HepG2 (cell line): ENCODE results near the gene PCBP2. TPM values are rescaled to one million over a fixed set of nuclear protein-coding genes. Genes with fewer than 3 reads are reported as not detected.
A peak's percentile ranks its signal among the peaks of the same experiment; 100 is the strongest.
"Not testable (repeated sequence)": the region's sequence is repeated elsewhere in the genome, so short reads cannot be mapped to it uniquely, and the experiment has no call there.

Experiments used
- ATAC-seq: fragments of 200-7000 bp; cut with Tn5 transposase; 3 replicates; pipeline ENCODE4 v1.9.1; 2020; ENCODE audit warnings: mild to moderate bottlenecking, moderate library complexity
- BruUV-seq: library from RNA; stranded (reverse); fragments of 400-500 nt; replicated peaks from 2 replicates; lab custom pipeline; 2021; lab: Mats Ljungman, UMichigan
- CTCF ChIA-PET: fragments of 300-600 bp; formaldehyde crosslinking; extraction: SDS; loops from one replicate; lab custom pipeline; 2021; ENCODE audit warnings: low total read pairs, inconsistent platforms, low intra/inter-chr PET ratio; lab: Yijun Ruan, JAX
- POLR2A ChIA-PET: fragments of 350-600 bp; sonication (Branson Sonifier 250); formaldehyde crosslinking; loops from one replicate; lab custom pipeline; 2020; ENCODE audit warnings: antibody characterized with exemption, inconsistent platforms; lab: Yijun Ruan, JAX
- DNase-seq: peaks from one replicate; pipeline ENCODE4 v3.0.0-alpha.2; 2015; ENCODE audit warnings: low spot score
- FAIRE-seq: peaks from 3 replicates; lab custom pipeline; 2011; peaks lifted over from hg19 to GRCh38; lab: Jason Lieb, UNC
- H2AFZ ChIP-seq: one replicate; pipeline ENCODE4 v1.6.1; 2011; ENCODE audit warnings: low read length, inconsistent platforms
- H3K27ac ChIP-seq: fragments of 300-600 bp; 3 replicates; pipeline ENCODE4 v1.8.0; 2011; ENCODE audit warnings: mixed run types, mild to moderate bottlenecking, mixed read lengths, low read length, inconsistent platforms; ENCODE audit not compliant: insufficient read depth; ENCODE audit errors: extremely low read length
- H3K27me3 ChIP-seq, 2 experiments: fragments of 200-600 bp in 1 of 2; 2 replicates in 1 of 2; 3 replicates in 1 of 2; pipeline versions ENCODE4 v1.6.0 to v1.8.0; 2011; ENCODE audit warnings: low read length in 2 of 2, mild to moderate bottlenecking in 2 of 2, moderate library complexity in 2 of 2, inconsistent platforms in 1 of 2; ENCODE audit not compliant: insufficient read depth in 2 of 2, control insufficient read depth in 1 of 2
- H3K36me3 ChIP-seq, 2 experiments: fragments of 200-600 bp in 1 of 2; replicated peaks in 1 of 2; 2 replicates in 1 of 2; 3 replicates in 1 of 2; pipeline versions ENCODE4 v1.5.1 to v1.8.0; 2011; ENCODE audit warnings: low read length in 2 of 2, inconsistent platforms in 1 of 2; ENCODE audit not compliant: insufficient read depth in 2 of 2, control insufficient read depth in 1 of 2
- H3K4me1 ChIP-seq: 2 replicates; pipeline ENCODE4 v1.5.1; 2012; ENCODE audit warnings: low read length, inconsistent platforms; ENCODE audit not compliant: insufficient read depth
- H3K4me2 ChIP-seq: 2 replicates; pipeline ENCODE4 v1.6.0; 2011; ENCODE audit warnings: low read depth, low read length, inconsistent platforms
- H3K4me3 ChIP-seq, 3 experiments: fragments of 200-600 bp in 1 of 3; sonication (generic), shearing (Covaris generic) in 1 of 3; replicated peaks in 1 of 3; 2 replicates each; pipeline ENCODE4 v1.5.1; 2011 to 2016; ENCODE audit warnings: low read length in 3 of 3, inconsistent platforms in 2 of 3, low read depth in 2 of 3, mild to moderate bottlenecking in 2 of 3, control low read depth in 1 of 3, mixed read lengths in 1 of 3; ENCODE audit not compliant: insufficient read depth in 1 of 3
- H3K79me2 ChIP-seq: one replicate; pipeline ENCODE4 v1.6.1; 2011; ENCODE audit warnings: low read length, inconsistent platforms; ENCODE audit not compliant: insufficient read depth
- H3K9ac ChIP-seq: 2 replicates; pipeline ENCODE4 v1.6.0; 2011; ENCODE audit warnings: mild to moderate bottlenecking, low read depth, low read length, inconsistent platforms; ENCODE audit not compliant: insufficient read depth
- H3K9me3 ChIP-seq: 2 replicates; pipeline ENCODE4 v1.5.1; 2012; ENCODE audit warnings: mild to moderate bottlenecking, low read length
- H4K20me1 ChIP-seq: 2 replicates; pipeline ENCODE4 v1.6.0; 2011; ENCODE audit warnings: inconsistent platforms, mild to moderate bottlenecking, low read length, moderate library complexity; ENCODE audit not compliant: insufficient read depth
- BRD4 ChIP-seq: sonication (generic); formaldehyde crosslinking; IDR thresholded peaks from 2 replicates; pipeline ENCODE4 v1.4.0; 2020; ENCODE audit warnings: missing genetic modification reagents
- CBX2 ChIP-seq, 2 experiments: fragments of 200-600 bp in 1 of 2; sonication (generic); formaldehyde crosslinking in 1 of 2; IDR thresholded peaks; 2 replicates each; pipeline versions ENCODE4 v1.7.0 to v1.8.1; 2018 to 2022; ENCODE audit warnings: low read depth in 2 of 2, low read length in 1 of 2, mild to moderate bottlenecking in 1 of 2, missing genetic modification reagents in 1 of 2
- DZIP1 ChIP-seq: sonication (generic); formaldehyde crosslinking; IDR thresholded peaks from 2 replicates; pipeline ENCODE4 v1.5.0; 2020; ENCODE audit warnings: mild to moderate bottlenecking, missing genetic modification reagents
- EEA1 ChIP-seq: sonication (generic); formaldehyde crosslinking; IDR thresholded peaks from 2 replicates; pipeline ENCODE4 v1.5.1; 2020; ENCODE audit warnings: mild to moderate bottlenecking, missing genetic modification reagents, borderline replicate concordance
- ELF1 ChIP-seq: sonication (generic); formaldehyde crosslinking; IDR thresholded peaks from 2 replicates; pipeline ENCODE4 v1.4.0; 2020; ENCODE audit warnings: missing genetic modification reagents
- HES4 ChIP-seq: sonication (generic); formaldehyde crosslinking; IDR thresholded peaks from 2 replicates; pipeline ENCODE4 v1.9.0; 2021; ENCODE audit warnings: mild to moderate bottlenecking, missing genetic modification reagents, borderline replicate concordance
- IRF1 ChIP-seq: sonication (generic); formaldehyde crosslinking; IDR thresholded peaks from 2 replicates; pipeline ENCODE4 v1.4.0; 2020; ENCODE audit warnings: low read depth, mild to moderate bottlenecking, missing genetic modification reagents
- RCOR2 ChIP-seq: IDR thresholded peaks from 2 replicates; pipeline ENCODE4 v1.6.1; 2016; ENCODE audit warnings: missing biosample characterization, missing genetic modification reagents
- RELA ChIP-seq: sonication (generic); formaldehyde crosslinking; IDR thresholded peaks from 2 replicates; pipeline ENCODE4 v1.4.0; 2020; ENCODE audit warnings: missing genetic modification reagents
- ZBTB1 ChIP-seq: sonication (generic); formaldehyde crosslinking; IDR thresholded peaks from 2 replicates; pipeline ENCODE4 v1.4.0; 2020; ENCODE audit warnings: missing genetic modification reagents, borderline replicate concordance
- ZBTB42 ChIP-seq: sonication (generic); formaldehyde crosslinking; IDR thresholded peaks from 2 replicates; pipeline ENCODE4 v1.5.0; 2020; ENCODE audit warnings: mild to moderate bottlenecking, missing genetic modification reagents
- ZFP90 ChIP-seq: sonication (generic); formaldehyde crosslinking; IDR thresholded peaks from 2 replicates; pipeline ENCODE4 v1.8.0; 2022; ENCODE audit warnings: missing genetic modification reagents, mild to moderate bottlenecking, inconsistent platforms, borderline replicate concordance
- ZNF124 ChIP-seq: sonication (generic); formaldehyde crosslinking; IDR thresholded peaks from 2 replicates; pipeline ENCODE4 v1.4.0; 2020; ENCODE audit warnings: missing genetic modification reagents
- WGBS: methylation state at CpG from one replicate; pipeline ENCODE4 v1.1.6; 2017; ENCODE audit warnings: low lambda C conversion rate; 5-methylcytosine and 5-hydroxymethylcytosine counted together
- in situ Hi-C: cut with HindIII; loops from 2 replicates; pipeline ENCODE4 v1.10.0; 2017; ENCODE audit warnings: low pct_unique_long_range_greater_than_20kb; ENCODE audit not compliant: extremely low pct_ligation_motif_present
- intact Hi-C: fragments of 100-400 bp; cut with micrococcal nuclease; formaldehyde crosslinking; loops from one replicate; pipeline ENCODE4 v1.10.0; 2022; ENCODE audit not compliant: unreplicated experiment
- polyA plus RNA-seq, 8 experiments: library from polyadenylated mRNA; depleted of rRNA in 3 of 8; stranded (reverse) in 7 of 8; unstranded in 1 of 8; fragments of >200 nt; fragmentation: Illumina TruSeq in 4 of 8; extraction: Trizol in 4 of 8; gene quantifications; 2 replicates each; pipeline versions ENCODE4 v1.2.1 to v1.2.3, GENCODE V29; 2011 to 2016; ENCODE audit warnings: low read depth in 4 of 8, missing spikeins in 1 of 8, mixed read lengths in 1 of 8; ENCODE audit not compliant: insufficient read depth in 1 of 8
- total RNA-seq, 5 experiments: library from RNA; depleted of rRNA; stranded (reverse); fragments of >200 nt; fragmentation: Illumina TruSeq; extraction: Trizol; gene quantifications; 2 replicates each; pipeline ENCODE4 v1.2.3, GENCODE V29; 2016; ENCODE audit warnings: low read depth in 1 of 5

Gene PCBP2
- total and polyA plus RNA-seq, 2 of the 13 experiments (the other 11 are each of a cell fraction or from before 2014, with no cell fraction given), result 154 to 345 TPM

- TF ChIP-seq ZBTB42 (CRISPR knock-in tag), result no peak
- peak; percentile 93 for TF ChIP-seq ELF1
- TF ChIP-seq BRD4 (CRISPR knock-in tag), result no peak
- no peak for TF ChIP-seq ZBTB1 (CRISPR knock-in tag)
- TF ChIP-seq DZIP1 (CRISPR knock-in tag), result no peak
- peak; percentile 89; the same call in 1 of the 2 replicates for TF ChIP-seq RELA (CRISPR knock-in tag)
- peak; percentile 68; the same call in 1 of the 2 replicates for TF ChIP-seq ZFP90
- TF ChIP-seq HES4, result no peak; the same call in 1 of the 2 replicates
- no peak for TF ChIP-seq IRF1
- no peak for TF ChIP-seq EEA1 (CRISPR knock-in tag)
- no peak for TF ChIP-seq CBX2 (IDR thresholded peaks at IDR 0.05; ENCODE audit: low read depth, low read length)
- TF ChIP-seq CBX2 (CRISPR knock-in tag; IDR thresholded peaks at IDR 0.05; ENCODE audit: low read depth), result no peak
- TF ChIP-seq ZNF124, result peak; percentile 33; the same call in 1 of the 2 replicates
- 0 out of 2 replicates have a peak, but pooled peaks have one; percentile 20 for TF ChIP-seq RCOR2 (CRISPR knock-in tag)
- TF ChIP-seq, all 625 proteins: peak for 245
These were observed at the start of gene PCBP2 (continued) for GRCh38 chr12:53451661-53452158.

- peaks cover 3 to 17% of the 10 kb centered on the region in 2 experiments; a peak in 4 of 5 replicates for H3K36me3 ChIP-seq
- H3K4me3 ChIP-seq, H3K27me3 ChIP-seq, intact Hi-C loops, BruUV-seq, DNase-seq, H3K27ac ChIP-seq, CTCF ChIA-PET, H2AFZ ChIP-seq, H3K4me1 ChIP-seq, FAIRE-seq, H4K20me1 ChIP-seq, H3K4me2 ChIP-seq, H3K9ac ChIP-seq, in situ Hi-C loops, ATAC-seq, POLR2A ChIA-PET, H3K9me3 ChIP-seq: not testable (repeated sequence)
- H3K79me2 ChIP-seq, result peaks cover 11% of the 10 kb centered on the region
- WGBS, result 96% methylated on average over 16 of the region's 16 CpGs
These were observed 49.6 kb upstream of the PCBP2 start for GRCh38 chr12:53402351-53402750.
